Endothelial cell of umbilical vein (primary cell): Measurements from ENCODE around the gene NFIA. TPM values are rescaled to one million over a fixed set of nuclear protein-coding genes. Genes with fewer than 3 reads are reported as not detected.

ENCODE experiments used
- BruUV-seq: library from RNA; stranded (reverse); fragments of 400-500 nt; replicated peaks from 2 replicates; lab custom pipeline; 2021; lab: Mats Ljungman, UMichigan
- CTCF ChIA-PET: fragments of 300-600, 350-600 bp; sonication (Branson Sonifier 250); formaldehyde crosslinking; loops from one replicate; lab custom pipeline; 2021; ENCODE audit warnings: antibody characterized with exemption, inconsistent platforms; lab: Charles Lee
- POLR2A ChIA-PET: fragments of 300-600, 350-600 bp; sonication (Branson Sonifier 250); formaldehyde crosslinking; loops from one replicate; lab custom pipeline; 2021; ENCODE audit warnings: antibody characterized with exemption, inconsistent platforms; lab: Charles Lee
- DNase-seq: peaks from one replicate; pipeline ENCODE4 v3.0.0-alpha.2; 2011; ENCODE audit warnings: low read depth, low spot score
- FAIRE-seq: peaks from 2 replicates; lab custom pipeline; 2011; peaks lifted over from hg19 to GRCh38; lab: Jason Lieb, UNC
- H2AFZ ChIP-seq: 2 replicates; pipeline ENCODE4 v1.6.0; 2012; ENCODE audit warnings: low read depth, low read length, control low read depth, inconsistent platforms
- H3K27ac ChIP-seq: 2 replicates; pipeline ENCODE4 v1.5.1; 2011; ENCODE audit warnings: low read depth, mild to moderate bottlenecking, control low read depth, low read length, moderate library complexity; ENCODE audit not compliant: insufficient read depth
- H3K27me3 ChIP-seq, 2 experiments: 2 replicates each; pipeline versions ENCODE4 v1.6.0 to v1.6.1; 2011; ENCODE audit warnings: low read length in 2 of 2, mixed read lengths in 1 of 2; ENCODE audit not compliant: control insufficient read depth in 2 of 2, insufficient read depth in 2 of 2
- H3K36me3 ChIP-seq, 2 experiments: 2 replicates in 1 of 2; 3 replicates in 1 of 2; pipeline ENCODE4 v1.5.1; 2011; ENCODE audit warnings: low read length in 2 of 2, mild to moderate bottlenecking in 1 of 2, moderate library complexity in 1 of 2; ENCODE audit not compliant: control insufficient read depth in 2 of 2, insufficient read depth in 2 of 2; ENCODE audit errors: extremely low read depth in 1 of 2
- H3K4me1 ChIP-seq: 3 replicates; pipeline ENCODE4 v1.5.1; 2011; ENCODE audit warnings: mild to moderate bottlenecking, low read length; ENCODE audit not compliant: control insufficient read depth, insufficient read depth; ENCODE audit errors: extremely low read depth
- H3K4me2 ChIP-seq: 2 replicates; pipeline ENCODE4 v1.6.1; 2011; ENCODE audit warnings: low read length, control low read depth, mixed read lengths; ENCODE audit not compliant: insufficient read depth
- H3K4me3 ChIP-seq, 3 experiments: fragments of 200-600 bp in 1 of 3; sonication (generic), shearing (Covaris generic) in 1 of 3; replicated peaks in 1 of 3; 2 replicates each; pipeline ENCODE4 v1.5.1; 2011 to 2016; ENCODE audit warnings: control low read depth in 3 of 3, low read length in 3 of 3, mild to moderate bottlenecking in 2 of 3, inconsistent platforms in 1 of 3, low read depth in 1 of 3, moderate library complexity in 1 of 3; ENCODE audit not compliant: insufficient read depth in 1 of 3
- H3K79me2 ChIP-seq: 2 replicates; pipeline ENCODE4 v1.6.0; 2012; ENCODE audit warnings: low read length, inconsistent platforms; ENCODE audit not compliant: control insufficient read depth, insufficient read depth
- H3K9ac ChIP-seq: replicated peaks from 2 replicates; pipeline ENCODE3; 2011; ENCODE audit warnings: low read length, control low read depth; ENCODE audit not compliant: insufficient read depth; ENCODE audit errors: extremely low read depth
- H3K9me1 ChIP-seq: replicated peaks from 3 replicates; pipeline ENCODE4 v1.6.0; 2011; ENCODE audit warnings: mild to moderate bottlenecking, low read length; ENCODE audit not compliant: control insufficient read depth, insufficient read depth; ENCODE audit errors: extremely low read depth
- H3K9me3 ChIP-seq: replicated peaks from 2 replicates; pipeline ENCODE4 v1.5.1; 2012; ENCODE audit warnings: low read length, inconsistent platforms; ENCODE audit not compliant: control insufficient read depth, insufficient read depth
- H4K20me1 ChIP-seq: replicated peaks from 2 replicates; pipeline ENCODE3; 2011; ENCODE audit warnings: mild to moderate bottlenecking, low read length; ENCODE audit not compliant: control insufficient read depth, insufficient read depth; ENCODE audit errors: extremely low read depth
- CTCF ChIP-seq, 2 donors: IDR thresholded peaks; 1 replicate in 1 of 2; 2 replicates in 1 of 2; pipeline ENCODE4 v1.5.1; 2011; ENCODE audit warnings: low read length in 2 of 2, mild to moderate bottlenecking in 2 of 2, moderate library complexity in 2 of 2, control low read depth in 1 of 2, inconsistent platforms in 1 of 2, low read depth in 1 of 2; ENCODE audit not compliant: insufficient read depth in 1 of 2; ENCODE audit errors: extremely low read depth in 1 of 2
- EZH2 ChIP-seq: IDR thresholded peaks from 2 replicates; pipeline ENCODE4 v1.6.1; 2012; ENCODE audit warnings: borderline replicate concordance, low read depth, mild to moderate bottlenecking, moderate library complexity, low read length, inconsistent platforms; ENCODE audit not compliant: severe bottlenecking
- FOS ChIP-seq: IDR thresholded peaks from 2 replicates; pipeline ENCODE4 v1.6.1; 2011; ENCODE audit warnings: mild to moderate bottlenecking, low read length, moderate library complexity, borderline replicate concordance; ENCODE audit not compliant: insufficient read depth
- GATA2 ChIP-seq: IDR thresholded peaks from 2 replicates; pipeline ENCODE4 v1.7.0; 2011; ENCODE audit warnings: low read depth, mild to moderate bottlenecking, moderate library complexity, mixed read lengths, low read length; ENCODE audit not compliant: insufficient read length, insufficient read depth
- JUN ChIP-seq: IDR thresholded peaks from 2 replicates; pipeline ENCODE4 v1.6.1; 2011; ENCODE audit warnings: borderline replicate concordance, low read depth; ENCODE audit not compliant: insufficient read length, insufficient read depth
- MAX ChIP-seq: IDR thresholded peaks from 2 replicates; pipeline ENCODE4 v1.6.1; 2011; ENCODE audit not compliant: insufficient read depth, insufficient read length
- MYC ChIP-seq: IDR thresholded peaks from one replicate; pipeline ENCODE4 v1.6.1; 2011; ENCODE audit warnings: mild to moderate bottlenecking, low read depth, low read length
- POLR2A ChIP-seq: IDR thresholded peaks from 2 replicates; pipeline ENCODE4 v1.6.1; 2012; ENCODE audit warnings: low read depth, mild to moderate bottlenecking, control low read depth, low read length
- POLR2AphosphoS5 ChIP-seq: IDR thresholded peaks from 2 replicates; pipeline ENCODE4 v1.6.1; 2012; ENCODE audit warnings: low read depth, mild to moderate bottlenecking, control low read depth, low read length, moderate library complexity; ENCODE audit not compliant: insufficient read depth
- dilution Hi-C: fragments of 300-500 bp; cut with MboI; formaldehyde crosslinking; loops from one replicate; pipeline ENCODE4 v1.15.0; 2019; ENCODE audit warnings: low sequenced_read_pairs; ENCODE audit not compliant: extremely low pct_ligation_motif_present
- intact Hi-C: fragments of 100-400 bp; cut with micrococcal nuclease; formaldehyde crosslinking; loops from one replicate; pipeline ENCODE4 v1.10.0; 2022
- polyA plus RNA-seq, 4 experiments: library from polyadenylated mRNA; depleted of rRNA in 3 of 4; stranded (reverse) in 3 of 4; unstranded in 1 of 4; fragments of >200 nt; gene quantifications; 2 replicates each; pipeline versions ENCODE4 v1.2.1 to v1.2.3, GENCODE V29; 2011 to 2012; ENCODE audit warnings: missing spikeins in 1 of 4
- total RNA-seq: library from RNA; stranded (reverse); gene quantifications from 2 replicates; pipeline ENCODE4 v1.2.3, GENCODE V29; 2021

NFIA gene
- total and polyA plus RNA-seq, 2 donors (not counting 3 experiments of a cell fraction or from before 2014, with no cell fraction given), result 25.5 to 47.0 TPM

GRCh38 chr1:61152469-61153105 lies 70.2 kb downstream of the NFIA start:
- H3K4me1 ChIP-seq, result no peaks in the 10 kb centered on the region
- dilution Hi-C loops (no loop called here), intact Hi-C loops (no loop called here)
- no peak overlapping the region for H3K9ac ChIP-seq
- H3K4me2 ChIP-seq, result no peak overlapping the region
- H3K79me2 ChIP-seq, result peaks cover 10% of the 10 kb centered on the region
- no TSS peak for BruUV-seq
- no peak overlapping the region for H3K27ac ChIP-seq
- CTCF ChIA-PET, result no interaction called here
- no peak for FAIRE-seq
- H3K4me3 ChIP-seq, result no peak overlapping the region
- no peak overlapping the region for H2AFZ ChIP-seq
- no peaks in the 10 kb centered on the region for H3K36me3 ChIP-seq
- H3K9me1 ChIP-seq, result no peaks in the 10 kb centered on the region
- no peaks in the 10 kb centered on the region for H3K9me3 ChIP-seq
- POLR2A ChIA-PET, result no interaction called here
- no peaks in the 10 kb centered on the region for H3K27me3 ChIP-seq
- TF ChIP-seq FOS (no peak), GATA2 (no peak), POLR2AphosphoS5 (no peak), POLR2A (no peak), JUN (no peak), CTCF (IDR thresholded peaks at IDR 0.05; ENCODE audit: extremely low read depth in 1 of 2, insufficient read depth in 1 of 2, low read depth in 1 of 2, low read length in 2 of 2) (no peak), EZH2 (no peak), MYC (no peak), MAX (no peak)
- no peak for DNase-seq
- no peaks in the 10 kb centered on the region for H4K20me1 ChIP-seq
